Measurements from ENCODE around the gene DZIP3. TPM values are rescaled to one million over a fixed set of nuclear protein-coding genes. Genes with fewer than 3 reads are reported as not detected.

DZIP3 gene
- total and polyA plus RNA-seq, 2 of the 8 experiments (the other 6 are each of a cell fraction or from before 2014, with no cell fraction given): 10.4 to 24.3 TPM

DNA sequence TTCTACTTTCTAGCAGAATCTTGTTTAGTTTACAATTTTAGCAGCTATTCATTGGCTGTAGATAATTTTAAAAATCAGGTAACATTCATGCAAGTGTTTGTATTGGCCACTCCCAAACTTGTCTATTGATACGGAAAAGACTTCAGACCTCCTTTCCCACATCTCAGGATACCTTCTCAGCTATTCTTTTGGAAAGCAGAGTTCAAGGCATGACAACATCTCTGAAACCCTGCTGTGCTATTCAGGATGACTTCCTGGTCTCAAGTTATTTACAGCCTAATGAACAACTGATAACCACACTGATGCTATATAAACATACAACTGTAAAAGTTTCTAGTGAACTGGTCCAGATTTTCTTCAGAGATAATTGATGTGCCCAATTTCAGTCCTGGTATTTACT lies 55.8 kb downstream of the DZIP3 start:
- no peak overlapping the region for H2AK5ac ChIP-seq (ENCODE audit: low read depth, low read length)
- H3K79me2 ChIP-seq (ENCODE audit: control insufficient read depth in 1 of 2, insufficient read depth in 2 of 2, low read length in 2 of 2): no peaks in the 10 kb centered on the region
- H3K56ac ChIP-seq (replicated peaks; ENCODE audit: insufficient read length, low read depth, low read length): no peak overlapping the region
- H3K23me2 ChIP-seq (ENCODE audit: low read depth, low read length): no peaks in the 10 kb centered on the region
- H4K91ac ChIP-seq (replicated peaks; ENCODE audit: insufficient read length, low read length): no peak overlapping the region
- no peak overlapping the region; a peak in 1 of 7 replicates for H3K9ac ChIP-seq (replicated peaks in 1 of 4; ENCODE audit: extremely low read depth in 1 of 4, low read depth in 3 of 4, low read length in 3 of 4)
- peaks cover 0 to 15% (median 2%) of the 10 kb centered on the region in 4 experiments; a peak in 3 of 8 replicates for H3K36me3 ChIP-seq (ENCODE audit: control insufficient read depth in 2 of 4, insufficient read depth in 4 of 4, low read length in 3 of 4)
- no peak overlapping the region for H2BK12ac ChIP-seq (ENCODE audit: low read depth, low read length)
- H4K20me1 ChIP-seq (replicated peaks in 1 of 2; ENCODE audit: control insufficient read depth in 1 of 2, insufficient read depth in 2 of 2, low read length in 2 of 2): no peaks in the 10 kb centered on the region
- H4K8ac ChIP-seq (ENCODE audit: extremely low read depth, insufficient read depth, low read length): no peak overlapping the region
- H2BK120ac ChIP-seq (replicated peaks; ENCODE audit: low read depth, low read length): no peak overlapping the region
- ChIA-PET CTCF (ENCODE audit: partially characterized antibody) (interaction anchor here (0.7 to 1.2 kb wide), 5 partner anchors 7 to 1184 kb away, joined by 3 to 4 read pairs (median 3); no protein-coding TSS in a partner anchor), POLR2A (ENCODE audit: partially characterized antibody) (interaction anchor here (1.3 kb wide), 1 partner anchor 56 kb away, joined by 5 read pairs; the partner anchor contains the start of genes CIP2A and DZIP3)
- no peak overlapping the region for H2BK20ac ChIP-seq (ENCODE audit: low read length)
- no peak overlapping the region for H2BK5ac ChIP-seq (ENCODE audit: low read depth, low read length)
- H3K18ac ChIP-seq (ENCODE audit: extremely low read depth, low read length): no peak overlapping the region
- no peak overlapping the region for H3K4me2 ChIP-seq (ENCODE audit: insufficient read depth in 1 of 2, low read depth in 2 of 2, low read length in 2 of 2)
- no peak overlapping the region for H3K4me3 ChIP-seq (ENCODE audit: extremely low read depth in 1 of 4, insufficient read depth in 2 of 4, low read depth in 3 of 4, low read length in 4 of 4)
- TF ChIP-seq NANOG (IDR thresholded peaks at IDR 0.05; ENCODE audit: insufficient read depth, low read depth, low read length, poor library complexity, severe bottlenecking) (no peak), SIRT6 (IDR thresholded peaks at IDR 0.05; ENCODE audit: low read length) (no peak)
- no peak overlapping the region for H3K14ac ChIP-seq (ENCODE audit: insufficient read length)
- DNase-seq (ENCODE audit: low read depth in 1 of 2, low spot score in 2 of 2) (no peak), FAIRE-seq (peak; percentile 57)
- no peak overlapping the region for H2AFZ ChIP-seq (ENCODE audit: low read length)
- H3K4me1 ChIP-seq (replicated peaks in 1 of 4; ENCODE audit: control insufficient read depth in 3 of 4, insufficient read depth in 4 of 4, low read length in 3 of 4): peaks cover 0 to 5% (median 2%) of the 10 kb centered on the region in 4 experiments; a peak in 2 of 7 replicates
- no peaks in the 10 kb centered on the region for H3K9me3 ChIP-seq (ENCODE audit: insufficient read depth in 2 of 2, low read depth in 1 of 2, low read length in 1 of 2)
- no peak overlapping the region for H4K5ac ChIP-seq (ENCODE audit: insufficient read length, low read depth, low read length)
- no peak overlapping the region for H3K27ac ChIP-seq (ENCODE audit: low read depth, low read length)
- peaks cover 0 to 2% (median 0%) of the 10 kb centered on the region in 4 experiments; a peak in 1 of 7 replicates for H3K27me3 ChIP-seq (replicated peaks in 1 of 4; ENCODE audit: control insufficient read depth in 3 of 4, extremely low read depth in 1 of 4, insufficient read depth in 3 of 4, low read length in 3 of 4)
- no peaks in the 10 kb centered on the region for H3K79me1 ChIP-seq (ENCODE audit: low read depth, low read length)
- no peak overlapping the region for H3K4ac ChIP-seq (replicated peaks; ENCODE audit: insufficient read length, low read depth, low read length)
- 53% methylated on average over 1 of the region's 1 CpG; no CpG with 5 or more reads in 1 of the 2 experiments for WGBS, 2 experiments (ENCODE audit: extremely low coverage in 1 of 2, insufficient coverage in 1 of 2, insufficient read length in 1 of 2, insufficient replicate concordance in 2 of 2, low coverage in 1 of 2, low lambda C conversion rate in 2 of 2, missing lambda C conversion rate in 1 of 2)
- H2BK15ac ChIP-seq (ENCODE audit: low read length): no peak overlapping the region
- H3K23ac ChIP-seq (ENCODE audit: insufficient read length): no peak overlapping the region

All from H1 (cell line).